Gastrocnemius medialis (tissue), 4 donors: ENCODE results near the gene PAPSS2. TPM values are rescaled to one million over a fixed set of nuclear protein-coding genes. Genes with fewer than 3 reads are reported as not detected.

ENCODE experiments used
- ATAC-seq, 2 donors: fragments of 150-250 bp; one replicate each; pipeline ENCODE4 v1.9.1; 2016
- DNase-seq, 2 donors: peaks; one replicate each; pipeline ENCODE4 v3.0.0-alpha.2; 2019
- H3K27ac ChIP-seq, 4 donors: fragments of 200-600 bp; sonication (generic); 1 replicate in 1 of 4; 2 replicates in 3 of 4; pipeline ENCODE4 v1.5.1; 2016 to 2018; ENCODE audit warnings: mild to moderate bottlenecking in 2 of 4, moderate library complexity in 1 of 4
- H3K27me3 ChIP-seq, 3 donors: fragments of 200-600 bp; sonication (generic) in 2 of 3; 1 replicate in 1 of 3; 2 replicates in 2 of 3; pipeline versions ENCODE4 v1.5.1 to v1.6.0; 2016 to 2019; ENCODE audit warnings: mild to moderate bottlenecking in 1 of 3, moderate library complexity in 1 of 3
- H3K36me3 ChIP-seq, 2 donors: fragments of 200-600 bp; sonication (generic) in 1 of 2; one replicate each; pipeline ENCODE4 v1.5.1; 2017 to 2018
- H3K4me1 ChIP-seq, 2 donors: fragments of 200-600 bp; sonication (generic) in 1 of 2; one replicate each; pipeline ENCODE4 v1.5.1; 2016 to 2017; ENCODE audit warnings: mild to moderate bottlenecking in 2 of 2
- H3K4me3 ChIP-seq, 4 donors: fragments of 200-600 bp; sonication (generic) in 3 of 4; 1 replicate in 1 of 4; 2 replicates in 3 of 4; pipeline ENCODE4 v1.5.1; 2016 to 2019; ENCODE audit warnings: mild to moderate bottlenecking in 2 of 4
- H3K9me3 ChIP-seq, 3 donors: fragments of 200-600 bp; sonication (generic) in 2 of 3; 1 replicate in 1 of 3; 2 replicates in 2 of 3; pipeline ENCODE4 v1.5.1; 2016 to 2019
- CTCF ChIP-seq, 5 experiments: fragments of 450-650 bp in 3 of 5; fragments of 200-600 bp in 2 of 5; sonication (generic) in 2 of 5; IDR thresholded peaks in 4 of 5; conservative IDR thresholded peaks in 1 of 5; 1 replicate in 4 of 5; 2 replicates in 1 of 5; pipeline ENCODE4 v1.5.1; 2016 to 2019; ENCODE audit warnings: antibody characterized with exemption in 5 of 5, mild to moderate bottlenecking in 3 of 5, moderate library complexity in 3 of 5
- POLR2A ChIP-seq, 2 donors: fragments of 450-650 bp; IDR thresholded peaks; one replicate each; pipeline ENCODE4 v1.6.1; 2017; ENCODE audit warnings: antibody characterized with exemption in 2 of 2, mild to moderate bottlenecking in 2 of 2, moderate library complexity in 2 of 2
- in situ Hi-C, 4 donors: fragments of 200-750 bp; cut with MboI; loops; one replicate each; pipeline versions ENCODE4 v1.15.0 to v1.8.0; 2017; ENCODE audit warnings: low sequenced_read_pairs in 4 of 4
- intact Hi-C: fragments of 100-400 bp; cut with DNase I; formaldehyde crosslinking; loops from one replicate; pipeline ENCODE4 v1.15.1; 2023; ENCODE audit warnings: low total_unique reads
- total RNA-seq, 4 donors: library from RNA; depleted of rRNA; stranded (reverse); fragments of >200 nt; gene quantifications; one replicate each; pipeline versions ENCODE4 v1.1.0 to v1.2.3, GENCODE V29; 2016

PAPSS2 gene
- total RNA-seq, 4 donors from 2014 or later = 2.7 to 8.7 (median 6.8) TPM

DNA sequence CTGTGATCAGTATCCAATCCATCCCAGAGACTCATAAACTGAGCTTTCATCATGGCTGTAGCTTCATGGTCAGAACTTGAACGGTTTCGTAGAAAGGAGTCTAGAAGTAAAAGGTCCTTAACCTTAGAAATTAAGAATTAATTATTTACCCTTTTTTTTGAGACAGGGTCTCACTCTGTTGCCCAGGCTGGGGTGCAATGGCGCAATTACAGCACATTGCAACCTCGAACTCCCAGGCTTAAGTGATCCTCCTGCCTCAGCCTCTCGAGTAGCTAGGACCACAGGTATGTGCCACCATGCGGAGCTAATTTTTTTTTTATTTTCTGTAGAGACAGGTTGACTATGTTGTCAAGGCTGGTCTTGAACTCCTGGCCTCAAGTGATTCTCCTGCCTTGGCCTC lies 116.7 kb downstream of the PAPSS2 start:
- TF ChIP-seq POLR2A (IDR thresholded peaks at IDR 0.05) (no peak), CTCF (IDR thresholded peaks at IDR 0.05 in 4 of 5, conservative IDR thresholded peaks at IDR 0.05 in 1 of 5) (no peak)
- ATAC-seq (no peak), DNase-seq (no peak)
- no peak overlapping the region for H3K4me3 ChIP-seq
- H3K27ac ChIP-seq = no peak overlapping the region
- H3K9me3 ChIP-seq = no peaks in the 10 kb centered on the region
- in situ Hi-C loops (no loop called here), intact Hi-C loops (no loop called here)
- no peaks in the 10 kb centered on the region for H3K27me3 ChIP-seq
- peaks cover 0 to 25% of the 10 kb centered on the region in 2 donors for H3K36me3 ChIP-seq
- no peaks in the 10 kb centered on the region for H3K4me1 ChIP-seq

GRCh38 chr10:87781545-87781944 lies 121.9 kb downstream of the PAPSS2 start:
- TF ChIP-seq CTCF (IDR thresholded peaks at IDR 0.05 in 4 of 5, conservative IDR thresholded peaks at IDR 0.05 in 1 of 5) (no peak), POLR2A (IDR thresholded peaks at IDR 0.05) (no peak)
- intact Hi-C loops (no loop called here), in situ Hi-C loops (no loop called here)
- ATAC-seq (no peak), DNase-seq (no peak)
- Histone ChIP-seq H3K36me3 (peaks cover 0 to 40% of the 10 kb centered on the region in 2 donors), H3K27me3 (no peaks in the 10 kb centered on the region), H3K9me3 (no peaks in the 10 kb centered on the region), H3K27ac (no peak overlapping the region), H3K4me1 (no peaks in the 10 kb centered on the region), H3K4me3 (no peak overlapping the region)

GRCh38 chr10:87782721-87783120 lies 123.0 kb downstream of the PAPSS2 start:
- no peaks in the 10 kb centered on the region for H3K27me3 ChIP-seq
- in situ Hi-C loops (no loop called here), intact Hi-C loops (no loop called here)
- peaks cover 0 to 40% of the 10 kb centered on the region in 2 donors for H3K36me3 ChIP-seq
- DNase-seq (no peak), ATAC-seq (no peak)
- H3K4me3 ChIP-seq = no peak overlapping the region
- no peaks in the 10 kb centered on the region for H3K9me3 ChIP-seq
- no peaks in the 10 kb centered on the region for H3K4me1 ChIP-seq
- TF ChIP-seq POLR2A (IDR thresholded peaks at IDR 0.05) (no peak), CTCF (IDR thresholded peaks at IDR 0.05 in 4 of 5, conservative IDR thresholded peaks at IDR 0.05 in 1 of 5) (no peak)
- no peak overlapping the region for H3K27ac ChIP-seq

DNA sequence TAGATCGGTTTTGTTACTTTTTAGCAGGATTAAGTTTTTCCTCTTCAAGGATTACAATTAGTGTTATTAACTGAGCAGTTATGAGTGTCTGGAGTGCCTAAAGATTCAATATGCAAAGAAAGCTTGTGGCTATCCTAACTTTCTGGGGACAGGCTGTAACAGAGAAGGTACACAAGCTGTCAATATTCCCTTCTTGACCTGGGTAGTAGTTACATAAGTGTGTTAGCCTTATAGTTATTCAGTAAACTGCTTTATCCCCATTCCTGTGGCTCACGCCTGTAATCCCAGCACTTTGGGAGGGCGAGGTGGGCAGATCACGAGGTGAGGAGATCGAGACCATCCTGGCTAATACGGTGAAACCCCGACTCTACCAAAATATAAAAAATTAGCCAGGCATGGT lies 126.7 kb downstream of the PAPSS2 start:
- Histone ChIP-seq H3K4me3 (no peak overlapping the region), H3K36me3 (peaks cover 0 to 53% of the 10 kb centered on the region in 2 donors), H3K9me3 (no peaks in the 10 kb centered on the region), H3K27ac (no peak overlapping the region), H3K27me3 (no peaks in the 10 kb centered on the region), H3K4me1 (no peaks in the 10 kb centered on the region)
- no peak for DNase-seq
- in situ Hi-C loops (no loop called here), intact Hi-C loops (no loop called here)
- no peak for TF ChIP-seq CTCF (IDR thresholded peaks at IDR 0.05 in 4 of 5, conservative IDR thresholded peaks at IDR 0.05 in 1 of 5)
- no peak for TF ChIP-seq POLR2A (IDR thresholded peaks at IDR 0.05)
- no peak for ATAC-seq

- Histone ChIP-seq H3K4me3 (no peak overlapping the region), H3K27me3 (no peaks in the 10 kb centered on the region), H3K4me1 (peaks cover 0 to 8% of the 10 kb centered on the region in 2 donors), H3K27ac (no peak overlapping the region), H3K36me3 (peaks cover 0 to 28% of the 10 kb centered on the region in 2 donors), H3K9me3 (no peaks in the 10 kb centered on the region)
- in situ Hi-C loops = no loop called here
- ATAC-seq (no peak), DNase-seq (no peak)
- intact Hi-C loops = no loop called here
- TF ChIP-seq CTCF (IDR thresholded peaks at IDR 0.05 in 4 of 5, conservative IDR thresholded peaks at IDR 0.05 in 1 of 5) (no peak), POLR2A (IDR thresholded peaks at IDR 0.05) (no peak)
Measured at GRCh38 chr10:87790185-87790584, 130.5 kb downstream of the PAPSS2 start.
